H1 (cell line): ENCODE results near the gene NXPH1. TPM values are rescaled to one million over a fixed set of nuclear protein-coding genes. Genes with fewer than 3 reads are reported as not detected.
A peak's percentile ranks its signal among the peaks of the same experiment; 100 is the strongest.

Source experiments
- CHD7 ChIP-seq: fragments of 300-600 bp; sonication (generic); IDR thresholded peaks from 2 replicates; pipeline ENCODE4 v1.7.1; 2012; ENCODE audit warnings: low read length, moderate library complexity, mild to moderate bottlenecking, inconsistent platforms; ENCODE audit not compliant: insufficient replicate concordance
- polyA plus RNA-seq, 7 experiments: library from polyadenylated mRNA; depleted of rRNA in 3 of 7; stranded (reverse) in 5 of 7; unstranded in 2 of 7; fragments of >200 nt in 5 of 7; fragments of 200-250 nt in 2 of 7; gene quantifications; 1 replicate in 5 of 7; 2 replicates in 1 of 7; 4 replicates in 1 of 7; pipeline versions ENCODE4 v1.2.1 to v1.2.3, GENCODE V29; 2011 to 2013; ENCODE audit warnings: missing spikeins in 2 of 7, mixed read lengths in 2 of 7
- total RNA-seq: library from RNA; stranded (reverse); fragmentation: NEBNext Ultra II Directional; extraction: Animal tissue kit (Norgen Biotek cat#: 25700); gene quantifications from 2 replicates; pipeline ENCODE4 v1.2.1, GENCODE V29; 2021

Gene NXPH1
- total and polyA plus RNA-seq, 2 of the 8 experiments (the other 6 are each of a cell fraction or from before 2014, with no cell fraction given), result 0.14 to 1.0 TPM

- peak; percentile 66 for TF ChIP-seq CHD7
- TF ChIP-seq, all 59 proteins: peak for 2
Observed at GRCh38 chr7:8618441-8619070, 185.1 kb downstream of the NXPH1 start (continued).
